Measurements from ENCODE around the gene TTC9C.

DNA sequence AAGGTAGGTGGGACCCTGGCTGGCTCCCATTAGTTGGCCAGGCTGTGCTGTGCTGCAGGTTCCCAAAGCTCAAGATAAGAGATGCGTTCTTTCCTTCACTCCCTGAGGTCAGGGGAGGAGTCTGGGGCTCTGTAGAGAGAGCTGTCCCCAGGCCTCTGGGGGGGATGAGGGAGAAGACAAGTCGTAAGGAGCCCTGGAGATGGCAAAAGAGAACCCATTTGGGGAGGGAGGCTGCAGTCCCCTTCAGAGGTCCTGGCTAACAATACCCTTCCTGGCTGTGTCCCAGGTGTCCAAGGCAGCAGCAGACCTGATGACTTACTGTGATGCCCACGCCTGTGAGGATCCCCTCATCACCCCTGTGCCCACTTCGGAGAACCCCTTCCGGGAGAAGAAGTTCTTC is 19.9 kb upstream of the TTC9C start:
- TF ChIP-seq, protein P1, sequence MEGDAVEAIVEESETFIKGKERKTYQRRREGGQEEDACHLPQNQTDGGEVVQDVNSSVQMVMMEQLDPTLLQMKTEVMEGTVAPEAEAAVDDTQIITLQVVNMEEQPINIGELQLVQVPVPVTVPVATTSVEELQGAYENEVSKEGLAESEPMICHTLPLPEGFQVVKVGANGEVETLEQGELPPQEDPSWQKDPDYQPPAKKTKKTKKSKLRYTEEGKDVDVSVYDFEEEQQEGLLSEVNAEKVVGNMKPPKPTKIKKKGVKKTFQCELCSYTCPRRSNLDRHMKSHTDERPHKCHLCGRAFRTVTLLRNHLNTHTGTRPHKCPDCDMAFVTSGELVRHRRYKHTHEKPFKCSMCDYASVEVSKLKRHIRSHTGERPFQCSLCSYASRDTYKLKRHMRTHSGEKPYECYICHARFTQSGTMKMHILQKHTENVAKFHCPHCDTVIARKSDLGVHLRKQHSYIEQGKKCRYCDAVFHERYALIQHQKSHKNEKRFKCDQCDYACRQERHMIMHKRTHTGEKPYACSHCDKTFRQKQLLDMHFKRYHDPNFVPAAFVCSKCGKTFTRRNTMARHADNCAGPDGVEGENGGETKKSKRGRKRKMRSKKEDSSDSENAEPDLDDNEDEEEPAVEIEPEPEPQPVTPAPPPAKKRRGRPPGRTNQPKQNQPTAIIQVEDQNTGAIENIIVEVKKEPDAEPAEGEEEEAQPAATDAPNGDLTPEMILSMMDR (IDR thresholded peaks at IDR 0.05): no peak
- no peak for TF ChIP-seq POLR2AphosphoS5 (IDR thresholded peaks at IDR 0.05)

Data from prostate gland (tissue), 2 donors.